AG10803 (cell line): Measurements from ENCODE around the gene APLF.
"Not testable (repeated sequence)": the region's sequence is repeated elsewhere in the genome, so short reads cannot be mapped to it uniquely, and the experiment has no call there.

Experiments used
- DNase-seq: peaks from one replicate; pipeline ENCODE4 v3.0.0; 2010; ENCODE audit warnings: low read depth
- H3K4me3 ChIP-seq: 2 replicates; pipeline ENCODE4 v1.5.1; 2011; ENCODE audit warnings: mild to moderate bottlenecking, low read length, control low read depth
- CTCF ChIP-seq: conservative IDR thresholded peaks from 2 replicates; pipeline ENCODE4 v1.5.1; 2011; ENCODE audit warnings: mild to moderate bottlenecking, low read length, control low read depth, inconsistent platforms

Gene APLF

GRCh38 chr2:68441994-68442322, 25.4 kb upstream of the APLF start:
- H3K4me3 ChIP-seq: no peak overlapping the region
- DNase-seq: no peak
- TF ChIP-seq CTCF: no peak

GRCh38 chr2:68446425-68446824, 21.0 kb upstream of the APLF start:
- H3K4me3 ChIP-seq, DNase-seq: not testable (repeated sequence)

GRCh38 chr2:68447118-68447517, 20.3 kb upstream of the APLF start:
- TF ChIP-seq CTCF: no peak
- DNase-seq: no peak

GRCh38 chr2:68448671-68449653, 18.4 kb upstream of the APLF start:
- no peak for DNase-seq
- no peak overlapping the region for H3K4me3 ChIP-seq

More at GRCh38 chr2:68447118-68447517, 20.3 kb upstream of the APLF start:
- no peak overlapping the region for H3K4me3 ChIP-seq

GRCh38 chr2:68452158-68452900, 15.1 kb upstream of the APLF start:
- DNase-seq: no peak
- no peak overlapping the region for H3K4me3 ChIP-seq
- no peak for TF ChIP-seq CTCF

More at GRCh38 chr2:68448671-68449653, 18.4 kb upstream of the APLF start:
- TF ChIP-seq CTCF: no peak

GRCh38 chr2:68453761-68454360, 13.5 kb upstream of the APLF start:
- H3K4me3 ChIP-seq: no peak overlapping the region
- no peak for DNase-seq

More at GRCh38 chr2:68453761-68454360, 13.5 kb upstream of the APLF start:
- TF ChIP-seq CTCF: no peak
